ENCODE measurements around the gene XBP1. TPM values are rescaled to one million over a fixed set of nuclear protein-coding genes. Genes with fewer than 3 reads are reported as not detected.

Gene XBP1
- total RNA-seq, 6 experiments from 2014 or later = 106 to 115 (median 111) TPM

DNA sequence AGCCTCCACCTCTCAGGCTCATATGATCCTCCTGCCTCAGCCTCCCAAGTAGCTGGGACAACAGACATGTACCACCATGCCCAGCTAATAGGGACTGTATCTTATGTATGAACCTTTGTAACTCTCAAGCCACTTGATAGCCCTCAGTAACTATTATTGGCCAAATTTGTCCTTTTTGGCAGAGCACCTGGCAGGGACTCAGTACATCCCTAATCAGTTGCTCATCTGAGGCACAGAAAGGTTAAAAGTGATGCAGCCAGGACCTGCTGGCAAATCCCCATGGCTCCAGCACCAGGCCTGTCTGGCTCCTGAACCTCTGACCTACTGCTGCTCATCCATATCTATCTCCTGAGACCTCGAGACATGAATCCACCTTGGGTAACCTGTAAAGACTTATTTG lies 21.1 kb upstream of the XBP1 start:
- Mint-ChIP-seq H3K27me3 (ENCODE audit: insufficient read depth) (no peaks in the 10 kb centered on the region), H3K4me3 (no peak overlapping the region), H3K36me3 (ENCODE audit: low read depth) (no peaks in the 10 kb centered on the region), H3K9me3 (no peaks in the 10 kb centered on the region), H3K27ac (no peak overlapping the region), H3K4me1 (ENCODE audit: low read depth) (no peaks in the 10 kb centered on the region)
- no peak for DNase-seq
- TF ChIP-seq, protein P1, sequence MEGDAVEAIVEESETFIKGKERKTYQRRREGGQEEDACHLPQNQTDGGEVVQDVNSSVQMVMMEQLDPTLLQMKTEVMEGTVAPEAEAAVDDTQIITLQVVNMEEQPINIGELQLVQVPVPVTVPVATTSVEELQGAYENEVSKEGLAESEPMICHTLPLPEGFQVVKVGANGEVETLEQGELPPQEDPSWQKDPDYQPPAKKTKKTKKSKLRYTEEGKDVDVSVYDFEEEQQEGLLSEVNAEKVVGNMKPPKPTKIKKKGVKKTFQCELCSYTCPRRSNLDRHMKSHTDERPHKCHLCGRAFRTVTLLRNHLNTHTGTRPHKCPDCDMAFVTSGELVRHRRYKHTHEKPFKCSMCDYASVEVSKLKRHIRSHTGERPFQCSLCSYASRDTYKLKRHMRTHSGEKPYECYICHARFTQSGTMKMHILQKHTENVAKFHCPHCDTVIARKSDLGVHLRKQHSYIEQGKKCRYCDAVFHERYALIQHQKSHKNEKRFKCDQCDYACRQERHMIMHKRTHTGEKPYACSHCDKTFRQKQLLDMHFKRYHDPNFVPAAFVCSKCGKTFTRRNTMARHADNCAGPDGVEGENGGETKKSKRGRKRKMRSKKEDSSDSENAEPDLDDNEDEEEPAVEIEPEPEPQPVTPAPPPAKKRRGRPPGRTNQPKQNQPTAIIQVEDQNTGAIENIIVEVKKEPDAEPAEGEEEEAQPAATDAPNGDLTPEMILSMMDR (IDR thresholded peaks at IDR 0.05) = no peak

DNA sequence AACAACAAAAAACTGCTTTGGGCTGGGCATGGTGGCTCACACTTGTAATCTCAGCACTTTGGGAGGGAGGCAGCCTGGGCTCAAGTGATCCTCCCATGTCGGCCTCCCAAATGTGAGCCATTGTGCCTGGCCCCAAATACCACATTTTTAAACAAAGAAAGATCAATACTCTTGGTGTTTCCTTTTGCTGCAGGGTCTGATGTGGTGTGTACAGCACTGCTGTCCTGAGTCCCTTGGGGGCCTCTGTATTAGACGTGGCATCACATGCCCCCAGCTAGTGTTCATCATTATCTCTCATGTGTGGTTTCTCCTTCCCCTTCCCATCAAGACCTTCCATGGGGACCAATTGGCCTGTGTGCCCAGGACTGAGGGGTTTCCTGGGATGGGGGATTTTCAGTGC lies 20.5 kb upstream of the XBP1 start:
- Mint-ChIP-seq H3K27me3 (ENCODE audit: insufficient read depth) (no peaks in the 10 kb centered on the region), H3K27ac (no peak overlapping the region), H3K4me3 (no peak overlapping the region), H3K9me3 (no peaks in the 10 kb centered on the region), H3K36me3 (ENCODE audit: low read depth) (no peaks in the 10 kb centered on the region), H3K4me1 (ENCODE audit: low read depth) (no peaks in the 10 kb centered on the region)
- no peak for DNase-seq
- TF ChIP-seq, protein P1 (IDR thresholded peaks at IDR 0.05) = no peak

DNA sequence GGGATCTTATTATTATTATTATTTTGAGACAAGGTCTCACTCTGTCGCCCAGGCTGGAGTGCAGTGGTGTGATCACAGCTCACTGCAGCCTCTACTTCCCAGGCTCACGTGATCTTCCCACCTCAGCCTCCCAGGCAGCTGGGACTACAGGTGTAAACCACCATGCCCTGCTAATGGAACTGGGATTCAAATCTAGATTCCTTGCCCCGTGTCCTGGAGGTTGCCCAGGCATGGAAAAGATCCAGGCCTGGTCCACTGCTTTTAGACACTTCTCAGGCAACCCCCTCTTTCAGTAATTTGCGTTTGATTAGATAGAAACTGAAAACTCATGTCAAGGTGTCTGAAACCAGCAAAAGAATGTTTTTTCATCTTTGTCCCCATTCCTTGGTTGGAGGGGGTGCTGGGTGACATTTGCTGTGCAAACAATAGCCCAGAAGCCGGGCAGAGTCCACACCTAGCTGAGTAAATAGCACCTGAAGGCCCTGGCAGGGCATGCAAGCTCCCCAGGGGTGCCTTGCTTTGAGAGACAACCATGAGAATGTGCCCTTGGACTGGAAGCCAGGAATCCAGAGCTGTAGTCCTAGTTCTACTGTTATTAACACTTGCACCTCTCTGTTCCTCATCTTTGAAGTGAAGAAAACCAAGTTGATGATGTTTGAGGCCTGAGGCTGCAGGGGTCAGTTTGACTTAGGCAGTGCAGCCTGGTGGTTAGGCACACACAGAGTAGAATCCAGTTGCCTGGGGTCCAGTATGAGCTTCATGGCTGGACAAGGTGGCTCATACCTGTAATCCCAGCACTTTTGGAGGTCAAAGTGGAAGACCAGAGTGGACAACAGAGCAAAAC lies 19.1 kb upstream of the XBP1 start:
- H3K4me3 Mint-ChIP-seq = no peak overlapping the region
- TF ChIP-seq, protein P1 (IDR thresholded peaks at IDR 0.05) = no peak
- no peaks in the 10 kb centered on the region for H3K9me3 Mint-ChIP-seq
- H3K36me3 Mint-ChIP-seq (ENCODE audit: low read depth) = no peaks in the 10 kb centered on the region
- no peak overlapping the region for H3K27ac Mint-ChIP-seq
- no peaks in the 10 kb centered on the region for H3K27me3 Mint-ChIP-seq (ENCODE audit: insufficient read depth)
- no peaks in the 10 kb centered on the region for H3K4me1 Mint-ChIP-seq (ENCODE audit: low read depth)
- DNase-seq = no peak

DNA sequence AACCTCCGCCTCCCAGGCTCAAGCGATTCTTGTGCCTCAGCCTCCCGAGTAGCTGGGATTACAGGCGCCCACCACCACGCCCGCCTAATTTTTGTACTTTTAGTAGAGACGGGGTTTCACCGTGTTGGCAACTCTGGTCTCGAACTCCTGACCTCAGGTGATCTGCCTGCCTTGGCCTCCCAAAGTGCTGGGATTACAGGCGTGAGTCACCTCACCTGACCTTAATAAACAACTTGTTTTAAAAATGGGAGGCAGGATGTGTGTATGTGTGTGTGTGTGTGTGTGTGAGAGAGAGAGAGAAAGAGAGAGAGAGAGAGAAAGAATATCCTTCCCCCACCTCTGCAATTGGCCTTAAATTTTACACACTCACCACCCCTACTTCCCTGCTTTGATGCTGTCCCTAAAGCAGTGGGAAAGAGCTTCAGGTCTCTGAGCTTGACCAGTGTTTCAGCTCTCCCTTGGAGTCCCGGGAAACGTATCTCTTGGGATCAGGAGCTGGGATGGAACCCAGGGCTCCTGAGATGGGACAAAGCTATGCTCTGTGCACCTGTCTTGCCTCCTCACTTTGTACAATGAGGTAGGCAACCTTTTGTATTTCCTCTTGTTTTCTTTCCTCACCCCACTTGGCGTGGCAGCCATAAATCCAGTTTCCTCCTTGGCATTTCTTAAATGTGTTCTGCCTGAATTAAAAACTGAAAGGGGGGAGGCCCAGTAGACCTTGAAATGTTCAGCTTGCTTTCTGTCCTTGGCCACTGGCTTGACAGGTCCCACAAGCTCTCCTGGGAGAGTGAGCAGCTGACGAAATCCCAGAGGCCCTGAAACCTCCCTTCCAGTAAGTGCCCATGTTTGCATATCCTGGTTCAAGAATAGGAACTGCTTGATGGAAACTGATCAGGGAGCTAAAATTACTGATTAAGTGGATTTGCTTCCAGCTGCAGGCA lies 17.8 kb upstream of the XBP1 start:
- TF ChIP-seq, protein P1 (IDR thresholded peaks at IDR 0.05) = no peak
- Mint-ChIP-seq H3K27me3 (ENCODE audit: insufficient read depth) (no peaks in the 10 kb centered on the region), H3K9me3 (no peaks in the 10 kb centered on the region), H3K4me3 (no peak overlapping the region), H3K36me3 (ENCODE audit: low read depth) (no peaks in the 10 kb centered on the region), H3K27ac (no peak overlapping the region), H3K4me1 (ENCODE audit: low read depth) (no peaks in the 10 kb centered on the region)
- no peak for DNase-seq

DNA sequence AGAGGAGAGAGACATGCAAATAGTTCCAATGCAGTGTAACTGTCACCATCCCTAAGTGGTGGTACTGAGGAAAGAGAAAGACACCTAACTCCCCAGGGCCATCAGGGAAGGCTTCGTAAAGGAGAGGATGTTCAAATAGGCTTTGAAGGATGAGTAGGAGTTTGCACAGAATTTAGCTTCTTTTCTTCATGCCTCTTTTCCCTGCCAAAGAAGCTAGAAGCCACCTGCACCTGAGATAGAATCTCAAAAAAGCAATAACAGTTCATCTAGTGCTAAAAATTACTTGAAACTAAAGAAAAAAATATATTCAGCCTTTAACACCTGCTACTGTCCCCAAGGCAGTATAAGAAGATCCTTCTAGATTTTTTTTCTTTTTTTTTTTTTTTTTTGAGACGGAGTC lies 16.7 kb upstream of the XBP1 start:
- H3K27me3 Mint-ChIP-seq (ENCODE audit: insufficient read depth) = no peaks in the 10 kb centered on the region
- no peak overlapping the region for H3K4me3 Mint-ChIP-seq
- H3K4me1 Mint-ChIP-seq (ENCODE audit: low read depth) = no peaks in the 10 kb centered on the region
- no peaks in the 10 kb centered on the region for H3K36me3 Mint-ChIP-seq (ENCODE audit: low read depth)
- H3K9me3 Mint-ChIP-seq = no peaks in the 10 kb centered on the region
- no peak overlapping the region for H3K27ac Mint-ChIP-seq
- no peak for DNase-seq
- TF ChIP-seq, protein P1 (IDR thresholded peaks at IDR 0.05) = no peak
